K562 (cell line): Measurements from ENCODE around the gene PTCH2. TPM values are rescaled to one million over a fixed set of nuclear protein-coding genes. Genes with fewer than 3 reads are reported as not detected.
A peak's percentile ranks its signal among the peaks of the same experiment; 100 is the strongest.

ENCODE experiments used
- CHD2 ChIP-seq: IDR thresholded peaks from 2 replicates; pipeline ENCODE4 v1.6.1; 2011; ENCODE audit warnings: low read depth, low read length
- EP400 ChIP-seq: fragments of 450-650 bp; IDR thresholded peaks from 2 replicates; pipeline ENCODE4 v1.6.1; 2017; ENCODE audit warnings: antibody characterized with exemption, mild to moderate bottlenecking, moderate library complexity
- FOXJ2 ChIP-seq: fragments of 200-800 bp; sonication (Bioruptor generic); IDR thresholded peaks from 2 replicates; pipeline ENCODE4 v1.6.1; 2016; ENCODE audit warnings: missing genetic modification characterization, missing compliant biosample characterization
- MAFF ChIP-seq: IDR thresholded peaks from 2 replicates; pipeline ENCODE4 v1.6.1; 2012; ENCODE audit warnings: low read length, improper control_type of control experiment
- NFE2 ChIP-seq: IDR thresholded peaks from 2 replicates; pipeline ENCODE4 v1.6.1; 2014; ENCODE audit warnings: antibody characterized with exemption, low read depth
- RNF219 ChIP-seq: fragments of 250-450 bp; sonication (Bioruptor Pico); IDR thresholded peaks from 2 replicates; pipeline ENCODE4 v1.5.0; 2022; ENCODE audit warnings: mild to moderate bottlenecking
- TEAD1 ChIP-seq, 2 experiments: fragments of 450-650 bp in 1 of 2; sonication (generic) in 1 of 2; formaldehyde crosslinking; IDR thresholded peaks; 2 replicates each; pipeline versions ENCODE4 v1.4.0 to v1.8.0; 2020 to 2022; ENCODE audit warnings: mild to moderate bottlenecking in 2 of 2, missing genetic modification reagents in 1 of 2
- TEAD2 ChIP-seq: fragments of 450-650 bp; IDR thresholded peaks from 2 replicates; pipeline ENCODE4 v1.6.1; 2016; ENCODE audit warnings: missing genetic modification characterization, control low read depth, missing compliant biosample characterization
- TGIF2 ChIP-seq: sonication (generic); formaldehyde crosslinking; IDR thresholded peaks from 2 replicates; pipeline ENCODE4 v1.8.1; 2022; ENCODE audit warnings: mild to moderate bottlenecking, missing genetic modification reagents, moderate library complexity
- THRB ChIP-seq: fragments of 450-650 bp; formaldehyde crosslinking; conservative IDR thresholded peaks from 2 replicates; pipeline ENCODE4 v1.4.0; 2022; ENCODE audit warnings: mild to moderate bottlenecking, missing genetic modification characterization
- ZBTB1 ChIP-seq: sonication (generic); formaldehyde crosslinking; IDR thresholded peaks from 2 replicates; pipeline ENCODE4 v1.8.1; 2023; ENCODE audit warnings: missing genetic modification reagents, low read depth, mild to moderate bottlenecking, borderline replicate concordance
- ZFP30 ChIP-seq: fragments of 250-450 bp; sonication (Bioruptor Pico); IDR thresholded peaks from 2 replicates; pipeline ENCODE4 v1.8.0; 2022; ENCODE audit warnings: moderate library complexity, mild to moderate bottlenecking, inconsistent platforms, borderline replicate concordance
- ZKSCAN1 ChIP-seq: fragments of 150-350 bp; IDR thresholded peaks from 2 replicates; pipeline ENCODE4 v1.6.1; 2016; ENCODE audit warnings: low read depth, low read length
- ZNF778 ChIP-seq: fragments of 450-650 bp; formaldehyde crosslinking; IDR thresholded peaks from 2 replicates; pipeline ENCODE4 v1.4.0; 2020; ENCODE audit warnings: mild to moderate bottlenecking, moderate library complexity
- polyA plus RNA-seq, 8 experiments: library from polyadenylated mRNA; depleted of rRNA in 4 of 8; stranded (reverse) in 5 of 8; unstranded in 3 of 8; fragments of >200 nt; fragmentation: Nextera tagmentation in 2 of 8; fragmentation: Illumina TruSeq in 1 of 8; extraction: Ambion mirVana in 2 of 8; extraction: Trizol in 1 of 8; gene quantifications; 2 replicates each; pipeline versions ENCODE4 v1.2.1 to v1.2.3, GENCODE V29; 2011 to 2014; ENCODE audit warnings: inconsistent platforms in 1 of 8, missing spikeins in 1 of 8
- total RNA-seq, 7 experiments: library from RNA; depleted of rRNA in 6 of 7; stranded (reverse); fragments of >200 nt in 6 of 7; fragmentation: Illumina TruSeq in 2 of 7; extraction: Trizol in 2 of 7; gene quantifications; 2 replicates each; pipeline versions ENCODE4 v1.2.1 to v1.2.3, GENCODE V29; 2011 to 2021; ENCODE audit warnings: low replicate concordance in 1 of 7
- TF ChIP-seq, protein P1 (sequence below): fragments of 250-450 bp; sonication (Bioruptor Pico); IDR thresholded peaks from 2 replicates; pipeline ENCODE4 v1.4.0; 2020; ENCODE audit warnings: borderline replicate concordance
- TF ChIP-seq, protein P2 (sequence below): conservative IDR thresholded peaks from 2 replicates; pipeline ENCODE4 v1.6.1; 2011; ENCODE audit warnings: low read depth, mild to moderate bottlenecking, low read length; ENCODE audit not compliant: control insufficient read depth
- TF ChIP-seq, protein P3 (sequence below): sonication (generic); formaldehyde crosslinking; IDR thresholded peaks from 2 replicates; pipeline ENCODE4 v1.8.1; 2023; ENCODE audit warnings: mild to moderate bottlenecking, missing genetic modification reagents
- TF ChIP-seq, protein P4 (sequence below): sonication (generic); formaldehyde crosslinking; IDR thresholded peaks from 2 replicates; pipeline ENCODE4 v1.8.1; 2022; ENCODE audit warnings: missing genetic modification reagents

Gene PTCH2
- total and polyA plus RNA-seq, 9 of the 15 experiments (the other 6 are each of a cell fraction or from before 2014, with no cell fraction given) = 0.15 to 27.3 (median 0.48) TPM; not detected in 1

DNA sequence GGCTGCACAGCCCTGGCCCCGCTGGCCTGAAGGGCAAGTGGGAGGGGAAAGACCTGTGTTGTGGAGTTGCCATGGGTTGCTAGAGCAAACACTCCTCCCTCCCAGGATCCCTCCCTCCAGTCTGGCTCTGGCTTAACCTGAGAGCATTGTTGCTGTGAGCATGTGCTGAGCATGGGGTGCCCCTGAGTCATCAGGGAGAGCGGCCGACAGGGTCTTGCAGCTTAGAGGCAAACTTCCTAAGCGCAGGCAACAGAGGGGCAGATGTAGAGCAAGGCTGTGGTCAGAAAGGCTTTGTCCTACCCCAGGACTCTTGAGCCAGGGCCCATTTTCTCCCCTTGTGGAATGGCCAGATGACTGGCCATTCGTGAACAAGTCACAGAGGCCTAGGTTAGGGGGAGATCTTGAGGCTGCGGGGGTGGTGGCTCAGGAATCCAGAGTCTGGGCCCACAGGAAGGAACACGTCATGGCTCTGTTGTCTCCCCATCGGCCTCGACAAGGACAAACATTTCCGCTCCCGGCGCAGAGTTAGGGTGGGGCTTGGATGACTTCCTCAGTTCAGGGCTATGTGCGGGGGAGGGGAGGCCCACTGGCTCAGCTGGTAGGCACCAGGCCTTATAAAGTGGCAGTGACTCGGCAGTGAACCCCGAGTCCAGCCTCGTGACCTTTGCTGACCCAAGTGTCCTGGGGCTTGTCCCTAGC is 35.5 kb downstream of the PTCH2 start (continued):
- TF ChIP-seq THRB (peak; percentile 79), FOXJ2 (tag) (peak; percentile 100), CHD2 (0 out of 2 replicates have a peak, but pooled peaks have one; percentile 41), TEAD1 (CRISPR knock-in tag; IDR thresholded peaks at IDR 0.05) (peak; percentile 76 to 91), ZKSCAN1 (peak; percentile 15; the same call in 1 of the 2 replicates), TGIF2 (CRISPR knock-in tag) (no peak), NFE2 (peak; percentile 81), ZNF778 (no peak), RNF219 (CRISPR knock-in tag) (no peak), EP400 (peak; percentile 98), MAFF (no peak), TEAD2 (tag) (0 out of 2 replicates have a peak, but pooled peaks have one; percentile 15), ZBTB1 (CRISPR knock-in tag) (peak; percentile 84; the same call in 1 of the 2 replicates), ZFP30 (no peak)
- TF ChIP-seq, protein P1, sequence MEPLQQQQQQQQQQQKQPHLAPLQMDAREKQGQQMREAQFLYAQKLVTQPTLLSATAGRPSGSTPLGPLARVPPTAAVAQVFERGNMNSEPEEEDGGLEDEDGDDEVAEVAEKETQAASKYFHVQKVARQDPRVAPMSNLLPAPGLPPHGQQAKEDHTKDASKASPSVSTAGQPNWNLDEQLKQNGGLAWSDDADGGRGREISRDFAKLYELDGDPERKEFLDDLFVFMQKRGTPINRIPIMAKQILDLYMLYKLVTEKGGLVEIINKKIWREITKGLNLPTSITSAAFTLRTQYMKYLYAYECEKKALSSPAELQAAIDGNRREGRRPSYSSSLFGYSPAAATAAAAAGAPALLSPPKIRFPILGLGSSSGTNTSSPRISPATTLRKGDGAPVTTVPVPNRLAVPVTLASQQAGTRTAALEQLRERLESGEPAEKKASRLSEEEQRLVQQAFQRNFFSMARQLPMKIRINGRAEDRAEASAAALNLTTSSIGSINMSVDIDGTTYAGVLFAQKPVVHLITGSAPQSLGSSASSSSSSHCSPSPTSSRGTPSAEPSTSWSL (CRISPR knock-in tag) = peak; percentile 22; the same call in 1 of the 2 replicates
- TF ChIP-seq, protein P2, sequence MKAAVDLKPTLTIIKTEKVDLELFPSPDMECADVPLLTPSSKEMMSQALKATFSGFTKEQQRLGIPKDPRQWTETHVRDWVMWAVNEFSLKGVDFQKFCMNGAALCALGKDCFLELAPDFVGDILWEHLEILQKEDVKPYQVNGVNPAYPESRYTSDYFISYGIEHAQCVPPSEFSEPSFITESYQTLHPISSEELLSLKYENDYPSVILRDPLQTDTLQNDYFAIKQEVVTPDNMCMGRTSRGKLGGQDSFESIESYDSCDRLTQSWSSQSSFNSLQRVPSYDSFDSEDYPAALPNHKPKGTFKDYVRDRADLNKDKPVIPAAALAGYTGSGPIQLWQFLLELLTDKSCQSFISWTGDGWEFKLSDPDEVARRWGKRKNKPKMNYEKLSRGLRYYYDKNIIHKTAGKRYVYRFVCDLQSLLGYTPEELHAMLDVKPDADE = peak; percentile 19; the same call in 1 of the 2 replicates
- TF ChIP-seq, protein P3, sequence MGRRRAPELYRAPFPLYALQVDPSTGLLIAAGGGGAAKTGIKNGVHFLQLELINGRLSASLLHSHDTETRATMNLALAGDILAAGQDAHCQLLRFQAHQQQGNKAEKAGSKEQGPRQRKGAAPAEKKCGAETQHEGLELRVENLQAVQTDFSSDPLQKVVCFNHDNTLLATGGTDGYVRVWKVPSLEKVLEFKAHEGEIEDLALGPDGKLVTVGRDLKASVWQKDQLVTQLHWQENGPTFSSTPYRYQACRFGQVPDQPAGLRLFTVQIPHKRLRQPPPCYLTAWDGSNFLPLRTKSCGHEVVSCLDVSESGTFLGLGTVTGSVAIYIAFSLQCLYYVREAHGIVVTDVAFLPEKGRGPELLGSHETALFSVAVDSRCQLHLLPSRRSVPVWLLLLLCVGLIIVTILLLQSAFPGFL (CRISPR knock-in tag) = 0 out of 2 replicates have a peak, but pooled peaks have one; percentile 36
- TF ChIP-seq, protein P4, sequence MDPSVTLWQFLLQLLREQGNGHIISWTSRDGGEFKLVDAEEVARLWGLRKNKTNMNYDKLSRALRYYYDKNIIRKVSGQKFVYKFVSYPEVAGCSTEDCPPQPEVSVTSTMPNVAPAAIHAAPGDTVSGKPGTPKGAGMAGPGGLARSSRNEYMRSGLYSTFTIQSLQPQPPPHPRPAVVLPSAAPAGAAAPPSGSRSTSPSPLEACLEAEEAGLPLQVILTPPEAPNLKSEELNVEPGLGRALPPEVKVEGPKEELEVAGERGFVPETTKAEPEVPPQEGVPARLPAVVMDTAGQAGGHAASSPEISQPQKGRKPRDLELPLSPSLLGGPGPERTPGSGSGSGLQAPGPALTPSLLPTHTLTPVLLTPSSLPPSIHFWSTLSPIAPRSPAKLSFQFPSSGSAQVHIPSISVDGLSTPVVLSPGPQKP (CRISPR knock-in tag) = no peak
